ENCODE data around the gene FBXO42. TPM values are rescaled to one million over a fixed set of nuclear protein-coding genes. Genes with fewer than 3 reads are reported as not detected.

Gene FBXO42
- total RNA-seq, 2 donors from 2014 or later, result 17.6 to 20.0 TPM

GRCh38 chr1:16198444-16199156 is 153.7 kb downstream of the FBXO42 start:
- Mint-ChIP-seq H3K4me1 (no peaks in the 10 kb centered on the region), H3K36me3 (ENCODE audit: low read depth) (peaks cover 3% of the 10 kb centered on the region), H3K4me3 (no peak overlapping the region), H3K27me3 (ENCODE audit: insufficient read depth) (no peaks in the 10 kb centered on the region), H3K9me3 (no peaks in the 10 kb centered on the region), H3K27ac (no peak overlapping the region)
- no peaks in the 10 kb centered on the region for H3K9me3 ChIP-seq (ENCODE audit: control insufficient read depth, low read length)
- no peaks in the 10 kb centered on the region for H3K36me3 ChIP-seq (ENCODE audit: control insufficient read depth, insufficient read depth, low read length)
- DNase-seq, result no peak
- H3K27me3 ChIP-seq (ENCODE audit: control insufficient read depth, insufficient read depth, low read length, poor library complexity, severe bottlenecking), result no peaks in the 10 kb centered on the region
- H3K4me3 ChIP-seq (ENCODE audit: low read length), result no peak overlapping the region
- no peaks in the 10 kb centered on the region for H3K4me1 ChIP-seq (ENCODE audit: control insufficient read depth, insufficient read depth, low read length)
- H3K9ac ChIP-seq (ENCODE audit: extremely low read depth, low read length, poor library complexity, severe bottlenecking), result no peak overlapping the region
- H3K27ac ChIP-seq (ENCODE audit: low read depth, low read length), result no peak overlapping the region
- TF ChIP-seq, protein P1, sequence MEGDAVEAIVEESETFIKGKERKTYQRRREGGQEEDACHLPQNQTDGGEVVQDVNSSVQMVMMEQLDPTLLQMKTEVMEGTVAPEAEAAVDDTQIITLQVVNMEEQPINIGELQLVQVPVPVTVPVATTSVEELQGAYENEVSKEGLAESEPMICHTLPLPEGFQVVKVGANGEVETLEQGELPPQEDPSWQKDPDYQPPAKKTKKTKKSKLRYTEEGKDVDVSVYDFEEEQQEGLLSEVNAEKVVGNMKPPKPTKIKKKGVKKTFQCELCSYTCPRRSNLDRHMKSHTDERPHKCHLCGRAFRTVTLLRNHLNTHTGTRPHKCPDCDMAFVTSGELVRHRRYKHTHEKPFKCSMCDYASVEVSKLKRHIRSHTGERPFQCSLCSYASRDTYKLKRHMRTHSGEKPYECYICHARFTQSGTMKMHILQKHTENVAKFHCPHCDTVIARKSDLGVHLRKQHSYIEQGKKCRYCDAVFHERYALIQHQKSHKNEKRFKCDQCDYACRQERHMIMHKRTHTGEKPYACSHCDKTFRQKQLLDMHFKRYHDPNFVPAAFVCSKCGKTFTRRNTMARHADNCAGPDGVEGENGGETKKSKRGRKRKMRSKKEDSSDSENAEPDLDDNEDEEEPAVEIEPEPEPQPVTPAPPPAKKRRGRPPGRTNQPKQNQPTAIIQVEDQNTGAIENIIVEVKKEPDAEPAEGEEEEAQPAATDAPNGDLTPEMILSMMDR (conservative IDR thresholded peaks at IDR 0.05), result no peak
- 91 to 95% methylated on average over 8 of the region's 8 CpGs for WGBS, 2 experiments (ENCODE audit: insufficient coverage in 1 of 2, insufficient read length in 1 of 2)

GRCh38 chr1:16196874-16197273 is 155.4 kb downstream of the FBXO42 start:
- H3K36me3 Mint-ChIP-seq (ENCODE audit: low read depth), result peaks cover 3% of the 10 kb centered on the region
- Histone ChIP-seq H3K4me1 (ENCODE audit: control insufficient read depth, insufficient read depth, low read length) (no peaks in the 10 kb centered on the region), H3K9me3 (ENCODE audit: control insufficient read depth, low read length) (no peaks in the 10 kb centered on the region), H3K36me3 (ENCODE audit: control insufficient read depth, insufficient read depth, low read length) (no peaks in the 10 kb centered on the region), H3K27ac (ENCODE audit: low read depth, low read length) (no peak overlapping the region), H3K27me3 (ENCODE audit: control insufficient read depth, insufficient read depth, low read length, poor library complexity, severe bottlenecking) (no peaks in the 10 kb centered on the region), H3K4me3 (ENCODE audit: low read length) (no peak overlapping the region), H3K9ac (ENCODE audit: extremely low read depth, low read length, poor library complexity, severe bottlenecking) (no peak overlapping the region)
- no peaks in the 10 kb centered on the region for H3K27me3 Mint-ChIP-seq (ENCODE audit: insufficient read depth)
- DNase-seq, result no peak
- H3K9me3 Mint-ChIP-seq, result no peaks in the 10 kb centered on the region
- H3K4me3 Mint-ChIP-seq, result no peak overlapping the region
- no peak overlapping the region for H3K27ac Mint-ChIP-seq
- no peaks in the 10 kb centered on the region for H3K4me1 Mint-ChIP-seq
- TF ChIP-seq, protein P1 (conservative IDR thresholded peaks at IDR 0.05), result no peak
- 87 to 88% methylated on average over 3 of the region's 3 CpGs for WGBS, 2 experiments (ENCODE audit: insufficient coverage in 1 of 2, insufficient read length in 1 of 2)

Other genes with a start within 250 kb of the FBXO42 start
- 10 to 100 TPM; 56.5 to 64.3 TPM for gene EPHA2, start 196.4 kb downstream of the FBXO42 start, total RNA-seq
- 10 to 100 TPM; 14.8 to 17.5 TPM for gene ARHGEF19, start 139.8 kb downstream of the FBXO42 start, total RNA-seq
- gene CPLANE2, start 115.3 kb downstream of the FBXO42 start, total RNA-seq, result 10 to 100 TPM in 1 of 2 donors, 1 to 10 TPM in 1; 9.6 to 10.3 TPM
- 100 to 1,000 TPM; 111 to 118 TPM for gene SZRD1, start 14.8 kb upstream of the FBXO42 start, total RNA-seq
- not detected for gene SPATA21, start 84.9 kb upstream of the FBXO42 start, total RNA-seq
- gene NECAP2, start 88.2 kb upstream of the FBXO42 start, total RNA-seq, result 10 to 100 TPM; 43.9 to 45.8 TPM
- 1,000 to 10,000 TPM; 2,483 to 3,611 TPM for gene RNU1-1, start 161.8 kb upstream of the FBXO42 start, total RNA-seq